GM10248 (cell line): ENCODE results near the gene RAB11A.

Experiments used
- CTCF ChIA-PET: fragments of 300-600 bp; sonication (Branson Sonifier 250); formaldehyde crosslinking; extraction: SDS; loops from one replicate; lab custom pipeline; 2021; ENCODE audit warnings: antibody characterized with exemption; lab: Yijun Ruan, JAX
- POLR2A ChIA-PET: fragments of 350-650 bp; sonication (Branson Sonifier 250); formaldehyde crosslinking; extraction: SDS; loops from one replicate; lab custom pipeline; 2020; ENCODE audit warnings: antibody characterized with exemption; lab: Yijun Ruan, JAX
- DNase-seq: peaks from one replicate; pipeline ENCODE4 v3.0.0; 2012; ENCODE audit errors: extremely low spot score
- TF ChIP-seq, protein P1 (sequence below): IDR thresholded peaks from 2 replicates; pipeline ENCODE4 v1.5.1; 2012; ENCODE audit warnings: mild to moderate bottlenecking, low read depth; ENCODE audit errors: extremely low read depth, missing control alignments, control extremely low read depth

The RAB11A gene

GRCh38 chr15:65893060-65893459 lies 23.8 kb downstream of the RAB11A start:
- ChIA-PET POLR2A (no interaction called here), CTCF (interaction anchor here (1.1 to 1.2 kb wide), 2 partner anchors 15 to 23 kb away, joined by 3 to 4 read pairs; no protein-coding TSS in a partner anchor)
- DNase-seq, result no peak
- TF ChIP-seq, protein P1, sequence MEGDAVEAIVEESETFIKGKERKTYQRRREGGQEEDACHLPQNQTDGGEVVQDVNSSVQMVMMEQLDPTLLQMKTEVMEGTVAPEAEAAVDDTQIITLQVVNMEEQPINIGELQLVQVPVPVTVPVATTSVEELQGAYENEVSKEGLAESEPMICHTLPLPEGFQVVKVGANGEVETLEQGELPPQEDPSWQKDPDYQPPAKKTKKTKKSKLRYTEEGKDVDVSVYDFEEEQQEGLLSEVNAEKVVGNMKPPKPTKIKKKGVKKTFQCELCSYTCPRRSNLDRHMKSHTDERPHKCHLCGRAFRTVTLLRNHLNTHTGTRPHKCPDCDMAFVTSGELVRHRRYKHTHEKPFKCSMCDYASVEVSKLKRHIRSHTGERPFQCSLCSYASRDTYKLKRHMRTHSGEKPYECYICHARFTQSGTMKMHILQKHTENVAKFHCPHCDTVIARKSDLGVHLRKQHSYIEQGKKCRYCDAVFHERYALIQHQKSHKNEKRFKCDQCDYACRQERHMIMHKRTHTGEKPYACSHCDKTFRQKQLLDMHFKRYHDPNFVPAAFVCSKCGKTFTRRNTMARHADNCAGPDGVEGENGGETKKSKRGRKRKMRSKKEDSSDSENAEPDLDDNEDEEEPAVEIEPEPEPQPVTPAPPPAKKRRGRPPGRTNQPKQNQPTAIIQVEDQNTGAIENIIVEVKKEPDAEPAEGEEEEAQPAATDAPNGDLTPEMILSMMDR, result no peak

GRCh38 chr15:65896236-65896635 lies 26.9 kb downstream of the RAB11A start:
- no peak for DNase-seq
- POLR2A ChIA-PET, result no interaction called here
- TF ChIP-seq, protein P1, result no peak
- CTCF ChIA-PET, result interaction anchor here (0.9 to 1.3 kb wide), 3 partner anchors 21 to 258 kb away, joined by 3 read pairs; partner anchors contain the start of gene RAB11A

GRCh38 chr15:65900488-65900887 lies 31.2 kb downstream of the RAB11A start:
- DNase-seq, result no peak
- ChIA-PET POLR2A (no interaction called here), CTCF (interaction anchor here (0.9 to 1.6 kb wide), 2 partner anchors 19 to 25 kb away, joined by 3 to 5 read pairs; no protein-coding TSS in a partner anchor)
- TF ChIP-seq, protein P1, result no peak

DNA sequence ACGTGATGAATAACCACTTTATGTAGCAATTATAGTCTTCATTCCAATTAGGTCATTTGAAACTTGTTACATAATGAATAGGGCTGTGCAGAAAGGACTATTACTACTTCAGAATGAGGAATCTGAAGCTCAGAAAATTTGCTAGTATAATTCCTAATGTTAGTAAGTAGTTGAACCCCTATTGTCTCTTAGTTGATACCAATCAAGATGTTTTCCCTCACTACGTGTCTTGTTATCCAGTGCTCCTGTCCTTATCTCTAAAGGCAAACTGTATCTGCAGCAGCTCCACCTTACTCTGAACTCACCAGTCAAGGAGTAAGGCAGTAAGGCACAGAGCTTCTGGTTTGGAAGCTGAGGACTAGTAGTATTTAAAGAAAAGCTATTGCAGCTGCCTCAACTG lies 32.0 kb downstream of the RAB11A start:
- ChIA-PET POLR2A (interaction anchor here (0.5 kb wide), 1 partner anchor 384 kb away, joined by 6 read pairs; no protein-coding TSS in a partner anchor), CTCF (interaction anchor here (0.8 to 1.6 kb wide), 4 partner anchors 20 to 270 kb away, joined by 3 to 9 read pairs (median 3); no protein-coding TSS in a partner anchor)
- TF ChIP-seq, protein P1, result no peak
- no peak for DNase-seq

DNA sequence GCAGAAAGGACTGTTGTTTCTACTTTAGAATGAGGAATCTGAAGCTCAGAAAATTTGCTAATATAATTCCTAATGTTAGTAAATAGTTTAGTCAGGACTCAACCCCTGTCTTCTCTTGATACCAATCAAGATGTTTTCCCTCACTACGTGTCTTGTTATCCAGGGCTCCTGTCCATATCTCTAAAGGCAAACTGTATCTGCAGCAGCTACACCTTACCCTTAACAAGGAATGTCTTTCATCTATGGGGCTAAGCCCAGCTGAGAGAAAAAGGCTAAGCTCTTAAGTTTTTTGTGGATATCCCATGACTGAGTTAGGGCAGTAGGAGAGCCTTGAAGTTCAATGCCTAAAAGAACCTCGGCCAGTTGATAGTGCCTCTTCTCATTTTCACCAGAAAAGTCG lies 32.5 kb downstream of the RAB11A start:
- POLR2A ChIA-PET, result interaction anchor here (0.5 kb wide), 1 partner anchor 385 kb away, joined by 6 read pairs; no protein-coding TSS in a partner anchor
- CTCF ChIA-PET, result interaction anchor here (0.8 to 7.1 kb wide), 4 partner anchors 15 to 271 kb away, joined by 3 to 43 read pairs (median 6); no protein-coding TSS in a partner anchor
- no peak for DNase-seq
- TF ChIP-seq, protein P1, result no peak

DNA sequence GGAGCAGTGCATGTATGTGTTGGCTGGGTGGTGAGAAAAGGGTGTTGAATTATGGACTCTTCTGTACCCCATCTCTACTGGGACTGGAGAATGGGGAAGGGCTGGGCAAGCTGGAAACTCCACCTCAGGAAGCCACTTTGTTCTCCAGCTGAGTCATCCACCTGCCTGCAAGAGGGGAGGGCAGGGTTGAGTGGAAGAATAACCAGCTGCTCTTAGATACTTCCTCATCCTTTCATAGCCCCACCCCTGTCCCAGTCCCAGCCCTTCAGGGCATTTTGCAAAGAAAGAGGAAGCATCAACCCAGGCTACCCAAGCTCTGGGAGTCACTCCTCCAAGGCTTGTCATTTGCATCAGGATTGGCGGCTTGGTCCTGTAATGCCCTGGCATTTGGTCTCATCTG lies 33.1 kb downstream of the RAB11A start:
- TF ChIP-seq, protein P1, result no peak
- DNase-seq, result peak; percentile 69
- POLR2A ChIA-PET, result no interaction called here
- CTCF ChIA-PET, result interaction anchor here (0.8 to 7.1 kb wide), 4 partner anchors 15 to 271 kb away, joined by 3 to 43 read pairs (median 6); no protein-coding TSS in a partner anchor
